Measurements from ENCODE around the gene FAM24B.
"Not testable (repeated sequence)": the region's sequence is repeated elsewhere in the genome, so short reads cannot be mapped to it uniquely, and the experiment has no call there.

The FAM24B gene

DNA sequence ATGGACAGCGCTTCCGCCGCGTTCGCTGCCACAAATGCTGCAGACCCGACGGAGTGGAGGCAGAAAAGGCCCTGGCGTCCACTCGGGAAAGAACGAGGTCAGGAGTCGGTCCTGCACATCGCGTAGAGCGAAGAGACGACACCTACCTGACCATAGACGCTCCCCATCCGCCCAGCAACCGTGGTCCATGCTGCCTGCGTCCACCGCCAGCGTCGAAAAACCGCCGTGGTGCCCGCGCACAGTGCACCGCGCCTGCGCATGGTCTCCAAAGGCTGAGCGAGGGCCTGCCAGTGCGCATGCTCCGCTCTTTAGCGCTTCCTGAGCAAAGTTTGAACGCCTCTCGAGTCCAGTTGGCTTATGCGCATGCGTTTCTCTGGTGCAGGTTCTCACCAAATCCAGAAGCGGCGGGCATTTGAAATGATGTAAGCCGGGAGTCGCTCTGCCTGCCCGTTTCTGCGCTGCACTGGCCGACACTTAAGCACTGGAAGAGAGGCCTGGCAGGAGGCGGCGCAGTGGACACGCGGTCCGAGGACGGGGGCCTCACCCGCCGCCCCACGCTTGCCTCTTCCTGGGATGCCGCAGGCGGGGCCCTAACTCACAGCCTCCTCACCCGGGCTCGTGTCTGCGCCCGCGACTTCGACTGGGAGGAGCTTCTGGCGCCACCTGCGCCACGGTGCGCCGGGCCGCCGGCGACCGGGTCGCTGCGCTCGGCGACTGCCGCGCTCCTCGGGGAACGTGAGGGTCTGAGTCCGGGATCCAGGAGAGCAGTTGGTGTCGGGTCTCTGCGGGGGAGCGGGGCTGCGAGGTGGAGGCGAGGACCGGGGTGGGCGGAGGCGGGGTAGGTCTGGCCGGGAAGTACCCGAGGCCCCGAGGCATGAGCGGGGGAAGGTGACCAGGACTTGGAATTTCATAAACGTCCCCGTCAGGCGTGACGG is at the start of gene FAM24B:
Gene FAM24B (minus strand): TSS at position 243 of the 935 bp plus-strand sequence. CDS start 29,066 bp downstream, outside the sequence.
- peak; percentile 84 for DNase-seq

DNA sequence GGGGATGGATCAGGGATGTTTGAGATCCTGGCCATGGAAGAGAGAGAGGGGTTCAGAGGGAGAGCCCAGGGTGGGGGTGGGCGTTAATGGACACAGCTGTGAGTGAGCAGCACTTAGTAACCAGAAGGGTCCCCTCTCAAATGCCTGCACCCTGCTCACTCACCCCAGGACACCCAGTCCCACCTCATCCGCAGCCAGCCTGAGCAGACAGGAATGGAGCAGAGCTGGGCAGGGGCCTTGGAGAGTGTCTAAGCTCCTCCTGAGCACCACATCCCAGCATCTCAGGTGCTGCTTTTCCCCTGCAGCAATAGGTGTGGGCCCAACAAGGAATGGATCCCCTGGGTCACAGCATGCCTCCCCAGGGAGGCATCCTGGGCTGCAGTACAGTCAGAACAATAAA is 36.3 kb upstream of the FAM24B start:
- DNase-seq = no peak

DNA sequence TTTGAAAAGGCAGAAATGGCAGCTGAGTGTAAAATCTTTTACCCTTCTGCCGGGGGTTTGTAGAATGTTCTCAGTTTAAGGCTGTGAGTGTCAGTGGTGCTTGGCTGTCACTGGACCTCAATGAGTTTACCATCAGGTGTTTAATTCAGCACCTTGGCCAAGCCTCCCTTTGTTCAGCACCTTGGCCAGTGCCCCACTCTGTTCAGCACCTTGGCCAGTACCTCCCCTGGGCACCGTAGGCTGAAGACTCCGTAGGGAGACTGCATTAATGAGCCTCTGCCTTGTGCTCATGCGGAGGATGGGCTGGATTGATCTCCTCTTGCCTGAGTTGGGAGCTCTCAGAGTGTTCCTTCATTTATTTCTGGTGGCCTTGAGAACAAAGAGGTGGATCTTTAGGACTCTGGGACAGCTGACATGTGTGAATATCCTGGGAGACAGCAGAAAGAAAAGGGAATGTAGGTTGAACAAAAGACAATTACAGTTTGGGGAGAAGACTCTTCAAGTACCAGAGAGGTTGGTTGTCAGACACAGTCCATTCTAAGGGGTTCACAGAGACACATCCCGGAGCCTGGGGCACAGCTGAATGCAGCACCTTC is 32.6 kb upstream of the FAM24B start:
- DNase-seq = no peak

DNA sequence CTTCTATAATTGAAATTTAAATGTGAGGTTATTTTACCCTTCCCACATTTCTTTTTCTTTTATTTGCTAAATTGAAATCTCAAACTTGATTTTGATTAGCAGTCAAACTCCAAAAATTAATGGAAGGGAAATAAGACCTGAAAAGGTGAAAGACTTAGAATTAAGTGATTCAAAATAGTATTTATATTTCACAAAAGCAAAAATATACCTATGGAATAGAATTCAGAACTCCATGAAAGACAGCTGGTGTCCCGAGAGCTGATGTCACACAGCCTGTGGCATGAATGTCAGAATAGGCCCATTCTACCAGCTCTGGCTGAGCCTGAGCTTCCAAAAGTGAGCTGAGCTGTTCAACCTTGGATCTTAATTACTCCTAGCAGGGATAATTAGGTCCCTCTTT is 30.9 kb upstream of the FAM24B start, which contains the start of gene FAM24A:
Gene FAM24A (plus strand): TSS at position 301 of the 400 bp plus-strand sequence. CDS start 1,025 bp downstream, outside the sequence.
- no peak for DNase-seq

DNA sequence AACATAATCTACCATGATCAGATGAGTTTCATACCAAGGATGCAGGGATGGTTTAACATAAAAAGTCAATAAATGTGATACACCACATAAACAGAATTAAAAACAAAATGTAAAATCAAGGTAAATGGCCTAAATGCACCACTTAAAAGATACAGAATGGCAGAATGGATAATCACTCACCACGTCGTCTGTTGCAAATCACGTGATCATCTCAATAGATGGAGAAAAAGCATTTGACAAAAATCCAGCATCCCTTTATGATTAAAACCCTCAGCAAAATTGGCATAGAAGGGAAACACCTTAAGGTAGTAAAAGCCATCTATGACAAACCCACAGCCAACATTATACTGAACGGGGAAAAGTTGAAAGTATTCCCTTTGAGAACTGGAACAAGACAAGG is 24.5 kb upstream of the FAM24B start:
- DNase-seq = not testable (repeated sequence)

GRCh38 chr10:122894261-122894944 is 15.0 kb upstream of the FAM24B start:
- no peak for DNase-seq

DNA sequence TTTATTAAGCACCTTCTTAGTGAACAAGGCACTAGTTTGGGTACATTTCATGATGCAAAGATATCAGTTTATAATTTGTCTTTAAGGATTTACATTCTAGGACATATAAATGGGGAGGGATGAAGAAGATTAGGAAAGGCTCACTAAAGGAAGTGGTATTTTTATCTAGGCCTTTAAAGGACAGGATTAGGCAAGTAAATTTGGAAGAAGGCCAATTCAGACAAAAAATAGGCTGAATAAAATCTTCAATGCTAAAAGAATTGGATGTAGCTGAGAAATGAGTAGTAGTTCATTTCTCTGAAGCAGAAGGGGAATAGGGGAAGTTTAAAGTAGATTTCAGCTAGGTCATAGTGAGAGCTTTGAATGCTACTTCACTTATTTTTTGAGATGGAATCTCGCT is 4.8 kb upstream of the FAM24B start:
- no peak for DNase-seq

GRCh38 chr10:122882766-122883165 is 3.4 kb upstream of the FAM24B start:
- no peak for DNase-seq

DNA sequence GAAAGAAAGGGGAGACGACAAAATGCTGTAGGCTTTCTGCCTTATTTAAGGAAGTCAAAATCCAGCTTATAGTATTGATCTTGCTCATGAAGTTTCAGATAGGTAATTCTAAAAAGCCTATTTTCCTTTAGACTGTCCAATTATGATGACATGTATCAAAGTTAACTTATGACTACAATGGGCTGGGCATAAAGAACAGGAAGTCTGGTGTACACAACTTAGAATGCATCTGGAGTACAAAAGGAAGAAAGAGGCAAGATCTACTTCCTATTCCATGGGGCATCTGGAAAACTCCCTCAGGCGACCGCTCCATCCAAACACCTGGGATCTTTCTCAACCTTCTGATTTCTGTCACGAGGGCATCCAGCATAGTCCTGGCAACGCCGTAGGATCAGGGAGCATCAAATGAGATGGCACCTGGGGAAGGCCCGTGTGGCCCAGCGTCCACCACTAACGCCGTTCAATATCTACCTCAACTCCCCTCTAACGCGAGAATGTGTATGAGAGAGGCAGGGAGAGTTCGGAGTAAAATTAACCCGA is 512 bp downstream of the FAM24B start:
- no peak for DNase-seq

DNA sequence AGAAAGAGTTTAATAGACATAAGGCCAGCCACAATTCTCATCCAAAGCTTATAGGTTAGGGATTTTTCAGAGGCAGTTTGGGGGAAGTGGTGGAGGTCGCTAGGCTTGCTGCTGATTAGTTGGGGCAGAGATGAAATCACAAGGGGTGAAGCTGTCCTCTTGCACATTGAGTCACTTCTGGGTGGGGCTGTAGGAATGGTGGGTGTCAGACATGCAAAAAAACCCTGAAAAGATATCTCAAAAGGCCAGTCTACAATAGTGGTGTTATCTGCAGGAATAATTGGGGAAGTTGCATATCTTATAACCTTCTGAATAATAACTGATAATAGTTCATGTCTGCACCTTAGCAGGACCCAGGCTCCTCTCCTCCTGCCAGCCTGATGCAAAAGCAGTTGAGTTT is 2.1 kb downstream of the FAM24B start:
- DNase-seq = no peak

DNA sequence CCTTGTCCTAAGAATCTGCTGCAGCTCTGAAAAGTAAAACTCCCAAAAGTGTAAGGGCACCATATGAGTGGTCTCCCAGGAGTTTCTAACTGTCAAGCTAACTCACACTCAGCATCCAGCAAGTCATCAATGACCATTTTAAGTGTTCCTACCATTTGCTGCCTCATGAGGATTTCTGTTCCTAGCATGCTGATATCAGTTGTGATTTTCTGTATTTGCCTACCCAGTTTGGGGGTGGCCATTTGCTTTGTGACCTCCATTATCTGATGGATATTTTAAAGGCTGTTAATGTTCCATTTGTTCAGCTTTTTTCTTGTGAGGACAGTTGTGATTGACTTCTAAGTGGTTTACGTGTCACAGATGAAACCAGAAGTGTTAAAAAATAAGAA is 2.9 kb downstream of the FAM24B start:
- DNase-seq = no peak

DNA sequence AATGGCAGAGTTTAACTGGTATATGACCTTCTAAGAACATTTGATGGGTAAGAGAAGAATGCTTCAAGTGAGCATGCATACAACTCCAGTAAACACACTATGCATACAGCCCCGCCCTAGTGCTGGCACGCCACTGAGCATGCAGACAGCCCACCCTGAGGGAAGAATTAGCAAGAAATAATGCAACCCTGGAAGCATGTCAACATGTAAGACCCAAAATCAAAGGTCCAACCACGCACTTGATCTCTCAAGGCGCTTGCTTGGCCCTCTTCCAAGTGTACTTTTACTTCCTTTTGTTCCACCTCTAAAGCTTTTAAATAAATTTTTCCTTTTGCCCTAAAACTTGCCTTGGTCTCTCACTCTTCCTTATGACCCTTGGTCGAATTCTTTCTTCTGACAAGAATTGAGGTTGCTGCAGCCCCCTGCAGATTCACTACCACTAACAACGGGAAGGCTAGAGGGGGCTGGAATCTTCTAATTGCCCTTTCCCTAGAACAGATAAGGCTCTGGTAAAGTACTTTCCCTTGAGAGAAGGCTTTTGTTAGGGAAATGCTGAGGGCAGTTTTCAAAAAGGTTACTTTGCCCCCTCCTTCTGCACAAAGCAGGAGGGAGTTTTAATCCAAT is 3.4 kb downstream of the FAM24B start:
- DNase-seq = no peak

DNA sequence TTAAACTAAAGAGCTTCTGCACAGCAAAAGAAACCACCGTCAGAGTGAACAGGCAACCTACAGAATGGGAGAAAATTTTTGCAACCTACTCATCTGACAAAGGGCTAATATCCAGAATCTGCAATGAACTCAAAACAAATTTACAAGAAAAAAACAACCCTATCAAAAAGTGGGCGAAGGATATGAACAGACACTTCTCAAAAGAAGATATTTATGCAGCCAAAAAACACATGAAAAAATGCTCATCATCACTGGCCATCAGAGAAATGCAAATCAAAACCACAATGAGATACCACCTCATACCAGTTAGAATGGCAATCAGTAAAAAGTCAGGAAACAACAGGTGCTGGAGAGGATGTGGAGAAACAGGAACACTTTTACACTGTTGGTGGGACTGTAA is 7.4 kb downstream of the FAM24B start:
- not testable (repeated sequence) for DNase-seq

GRCh38 chr10:122868768-122869167 is 10.6 kb downstream of the FAM24B start:
- DNase-seq = not testable (repeated sequence)

- not testable (repeated sequence) for DNase-seq
Measured at GRCh38 chr10:122866757-122867482, 12.5 kb downstream of the FAM24B start.

GRCh38 chr10:122864901-122865300 is 14.5 kb downstream of the FAM24B start:
- no peak for DNase-seq

DNA sequence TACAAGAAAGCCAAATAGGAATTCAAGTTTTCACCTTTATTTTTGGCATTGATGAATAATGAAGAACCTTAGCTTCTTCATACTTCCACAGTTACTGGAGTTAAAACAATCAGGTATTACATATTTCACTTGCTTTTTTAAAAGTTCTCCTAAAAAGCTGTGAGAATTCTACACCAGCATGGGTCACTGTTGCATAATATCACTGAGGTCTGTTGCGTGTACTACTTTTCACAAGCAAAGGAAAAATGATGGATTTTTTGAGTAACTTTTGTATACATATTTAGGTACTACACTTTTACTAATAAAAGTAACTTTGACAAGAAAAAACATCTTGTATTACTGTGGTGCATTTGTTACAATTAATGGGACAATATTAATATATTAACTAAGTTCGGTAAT is 15.2 kb downstream of the FAM24B start:
- no peak for DNase-seq

DNA sequence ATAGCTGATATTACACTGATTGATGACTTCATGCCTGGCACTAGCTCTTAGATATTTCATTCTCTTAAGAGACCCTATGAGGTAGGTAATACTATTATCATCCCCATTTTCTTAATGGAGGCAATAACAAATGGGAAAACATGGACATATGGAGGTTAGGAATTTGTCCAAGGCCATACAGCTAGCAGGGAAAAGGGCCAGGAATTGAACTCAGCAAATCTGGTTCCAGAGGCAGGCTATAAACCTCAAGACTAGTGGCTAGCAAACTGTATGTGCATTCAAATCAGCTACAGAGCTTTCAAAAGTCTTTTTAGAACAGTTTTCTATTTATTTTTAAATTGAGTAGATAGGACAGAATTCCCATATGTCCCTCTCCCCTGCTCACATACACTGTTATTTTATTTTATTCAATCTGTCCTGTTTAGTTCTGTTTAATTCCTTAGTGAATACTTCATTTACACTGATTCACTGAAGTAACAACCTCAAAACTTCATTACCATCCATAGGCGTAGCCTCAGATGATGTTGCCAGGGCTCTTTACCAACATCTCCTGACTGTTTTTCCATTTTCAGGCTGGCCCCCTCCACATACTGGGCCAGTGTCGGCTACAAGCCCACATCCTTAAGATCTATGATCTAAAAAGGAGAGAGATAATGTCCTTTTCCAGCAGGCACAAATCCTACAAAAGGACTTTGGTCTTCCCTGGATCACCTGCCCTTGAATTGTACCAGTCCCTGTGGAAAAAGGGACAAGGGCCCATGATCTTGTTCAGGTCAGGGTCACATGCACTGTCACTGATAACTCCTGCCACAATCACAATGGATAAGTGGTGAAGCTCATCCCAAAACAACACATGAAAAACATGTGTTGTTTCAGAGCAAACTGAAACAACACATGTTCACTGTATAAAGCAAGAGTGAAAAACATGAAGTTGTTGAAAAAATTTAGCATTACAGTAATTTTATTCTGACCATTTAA is 15.9 kb downstream of the FAM24B start:
- DNase-seq = no peak

DNA sequence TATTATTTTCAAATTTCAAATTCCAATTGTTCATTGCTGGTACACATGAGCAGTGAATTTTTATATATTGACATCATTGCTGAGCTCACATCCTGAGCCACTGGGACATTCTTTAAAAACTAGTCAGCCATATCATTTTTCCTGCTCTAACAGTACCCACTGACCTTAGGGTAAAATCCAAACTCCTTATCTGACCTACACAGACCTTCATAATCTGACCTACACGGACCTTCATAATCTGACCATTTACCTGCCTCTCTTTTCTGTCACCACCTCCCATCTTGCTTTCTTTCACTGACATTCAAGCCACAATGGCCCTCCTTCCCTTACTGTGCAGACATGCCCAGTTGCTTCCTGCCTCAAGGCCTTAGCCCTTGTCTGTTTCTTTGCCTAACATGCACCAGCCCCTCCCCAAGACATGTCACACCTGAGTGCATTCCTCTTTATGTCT is 17.6 kb downstream of the FAM24B start:
- DNase-seq = no peak

DNA sequence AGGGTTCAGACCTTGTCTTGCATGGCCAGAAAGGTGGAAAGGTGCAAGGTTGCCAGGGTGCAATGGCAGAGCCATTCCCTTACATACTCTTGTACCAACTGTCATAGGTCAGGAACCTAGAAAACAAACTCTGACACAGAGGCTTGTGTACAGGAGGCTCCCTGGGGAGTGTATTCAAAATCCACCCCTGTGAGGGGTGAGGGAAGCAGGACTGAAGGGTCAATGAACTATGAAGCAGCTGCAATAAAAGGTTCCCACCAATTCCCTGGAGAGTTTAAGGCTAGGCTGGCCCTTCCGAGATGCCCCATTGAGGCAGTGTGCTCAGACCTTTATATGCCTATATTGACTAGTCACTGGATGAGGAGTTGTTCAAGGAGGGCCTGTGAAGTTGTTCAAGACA is 19.9 kb downstream of the FAM24B start:
- no peak for DNase-seq

DNA sequence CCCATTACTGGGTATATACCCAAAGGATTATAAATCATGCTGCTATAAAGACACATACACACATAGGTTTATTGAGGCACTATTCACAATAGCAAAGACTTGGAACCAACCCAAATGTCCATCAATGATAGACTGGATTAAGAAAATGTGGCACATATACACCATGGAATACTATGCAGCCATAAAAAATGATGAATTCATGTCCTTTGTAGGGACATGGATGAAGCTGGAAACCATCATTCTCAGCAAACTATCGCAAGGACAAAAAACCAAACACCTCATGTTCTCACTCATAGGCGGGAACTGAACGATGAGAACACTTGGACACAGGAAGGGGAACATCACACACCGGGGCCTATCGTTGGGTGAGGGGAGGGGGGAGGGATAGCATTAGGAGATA is 21.3 kb downstream of the FAM24B start:
- not testable (repeated sequence) for DNase-seq

All from NCI-H2081 treated with DMSO at 0.1 percent for 48 hours (cell line).